SW 1271 (cell line): ENCODE results near the gene APH1B.
A peak's percentile ranks its signal among the peaks of the same experiment; 100 is the strongest.

Source experiments
- DNase-seq, 2 experiments: peaks; one replicate each; lab custom pipeline; 2025; lab: John Stamatoyannopoulos, UW

APH1B gene

GRCh38 chr15:63252292-63252691 is 25.1 kb upstream of the APH1B start:
- no peak for DNase-seq

DNA sequence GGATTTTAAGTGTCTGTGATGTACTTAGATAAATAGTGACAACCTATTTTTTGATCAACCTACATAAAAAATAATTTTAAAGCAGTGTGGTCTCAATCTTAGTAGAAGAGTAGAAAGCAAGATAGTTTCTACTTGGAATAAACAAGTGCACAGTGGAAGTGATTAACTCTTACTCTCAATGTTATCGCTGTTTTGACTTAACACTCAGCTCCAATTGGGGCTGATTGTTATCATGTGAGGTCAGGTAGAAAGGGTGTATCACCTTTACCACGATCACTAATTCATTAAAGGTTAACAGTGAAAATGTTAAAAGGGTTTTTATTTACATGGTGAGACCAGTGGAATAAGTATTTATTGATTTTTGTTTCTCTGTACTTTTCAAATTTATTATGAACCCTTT is 22.4 kb upstream of the APH1B start:
- DNase-seq = no peak

DNA sequence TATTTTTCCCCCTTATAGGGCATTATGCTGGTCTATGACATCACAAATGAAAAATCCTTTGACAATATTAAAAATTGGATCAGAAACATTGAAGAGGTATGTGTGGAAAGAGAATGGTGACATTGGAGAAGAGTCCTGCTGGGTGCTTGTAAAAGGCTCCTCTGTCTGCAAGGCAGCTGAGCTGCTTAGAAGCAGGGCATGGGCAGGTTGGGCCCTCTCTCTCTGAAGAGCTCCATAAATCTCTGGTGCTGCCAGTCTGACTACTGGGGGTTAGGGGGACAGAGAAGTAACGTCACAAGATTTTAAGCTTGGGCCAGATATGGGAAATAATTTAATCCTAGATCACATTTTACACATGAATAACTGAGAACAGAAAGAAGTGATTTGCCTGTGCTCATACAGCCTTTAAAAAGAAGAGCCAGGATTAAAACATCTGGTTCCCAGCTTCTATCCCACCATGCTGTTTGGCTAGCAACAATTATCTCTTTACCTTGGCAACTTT is 21.9 kb upstream of the APH1B start:
- no peak for DNase-seq

GRCh38 chr15:63256433-63257274 is 20.8 kb upstream of the APH1B start:
- DNase-seq = peak; percentile 46 to 86

GRCh38 chr15:63258658-63259057 is 18.7 kb upstream of the APH1B start:
- no peak for DNase-seq

DNA sequence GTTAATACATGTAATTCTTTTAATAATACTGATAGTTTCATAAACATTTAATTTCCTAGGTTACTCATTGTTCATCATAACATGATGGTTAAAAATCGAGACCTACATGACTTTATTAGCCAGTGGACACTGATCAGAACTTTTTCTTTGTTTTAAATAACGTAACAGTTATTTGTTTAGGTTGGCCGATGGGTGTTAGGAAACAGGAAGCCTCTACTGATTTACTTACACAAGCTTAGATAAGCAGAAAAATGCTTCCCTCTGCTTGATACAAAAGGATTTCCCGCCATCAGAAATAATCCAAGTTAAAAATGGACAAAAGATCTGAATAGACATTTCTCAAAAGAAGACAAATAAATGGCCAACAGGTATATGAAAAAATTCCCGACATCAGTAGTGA is 16.6 kb upstream of the APH1B start:
- no peak for DNase-seq

GRCh38 chr15:63261311-63261710 is 16.1 kb upstream of the APH1B start:
- no peak for DNase-seq

DNA sequence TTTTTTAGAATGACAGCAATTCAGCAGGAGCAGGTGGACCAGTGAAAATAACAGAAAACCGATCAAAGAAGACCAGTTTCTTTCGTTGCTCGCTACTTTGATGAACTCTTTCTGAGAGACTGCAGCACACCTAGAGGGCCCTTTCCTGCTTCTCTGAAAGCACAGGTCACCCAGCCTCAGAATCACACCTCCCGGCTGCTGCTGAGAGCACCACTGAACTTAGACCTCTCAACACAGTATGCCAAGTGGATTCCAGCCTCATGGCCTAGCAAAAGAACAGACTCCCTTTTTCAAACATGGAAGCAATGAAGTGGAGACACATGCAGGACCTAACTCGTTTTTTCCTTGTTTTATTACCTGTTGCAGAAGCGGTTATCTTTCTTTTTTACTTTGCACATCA is 13.9 kb upstream of the APH1B start:
- DNase-seq = no peak

- DNase-seq = no peak
Measured at GRCh38 chr15:63264688-63265293, 12.6 kb upstream of the APH1B start.

DNA sequence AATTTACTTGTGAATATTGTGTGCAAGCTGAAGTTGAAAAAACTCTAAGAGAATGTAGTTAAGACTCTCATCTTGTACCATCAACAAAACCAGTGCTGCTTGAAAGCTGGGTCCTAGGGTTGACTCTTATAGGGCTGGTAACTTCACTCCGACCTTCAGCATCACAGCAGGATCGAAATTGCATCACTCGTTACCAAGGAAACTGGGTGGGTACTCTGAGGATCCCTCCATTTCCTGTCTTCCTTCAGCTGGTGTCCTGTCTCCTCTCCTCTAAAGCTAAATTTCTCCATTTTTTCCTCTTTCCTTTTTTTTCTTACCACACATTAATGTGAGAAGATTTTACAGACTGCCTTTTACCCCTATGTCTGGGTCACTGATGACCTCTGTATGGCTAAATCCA is 3.0 kb upstream of the APH1B start:
- DNase-seq = no peak

DNA sequence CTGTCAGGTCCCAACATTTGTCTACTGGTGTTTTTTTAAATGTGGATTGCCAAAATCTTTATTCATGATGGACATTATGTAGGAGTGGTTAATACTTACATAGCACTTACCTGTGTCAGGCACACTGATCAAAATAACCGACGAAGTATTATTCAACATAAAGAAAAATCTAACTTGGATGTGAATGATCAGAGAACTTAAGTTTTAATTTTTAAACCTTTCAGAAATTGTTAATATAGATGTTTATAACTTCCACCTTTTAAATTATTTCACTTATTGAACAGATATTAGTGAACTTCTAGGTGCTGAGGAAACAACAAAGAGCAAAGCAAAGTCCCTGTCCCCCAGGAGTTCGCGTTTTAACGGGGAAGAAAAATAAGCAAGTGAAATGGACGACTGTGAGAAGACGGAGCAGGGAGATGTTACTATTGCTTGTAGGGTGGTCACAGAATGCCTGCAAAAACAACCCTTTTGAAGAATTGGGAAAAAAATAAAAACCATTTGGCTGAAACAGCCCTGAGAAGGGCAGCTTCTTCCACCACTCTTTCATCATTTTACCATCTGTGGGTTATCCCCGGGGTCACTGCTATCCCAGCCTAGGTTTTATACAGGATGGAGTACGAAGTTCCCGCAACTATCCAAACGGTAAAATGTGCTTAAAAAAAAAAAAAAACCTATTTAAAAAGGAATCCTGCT is 915 bp upstream of the APH1B start:
- no peak for DNase-seq

GRCh38 chr15:63277893-63278456 is 570 bp downstream of the APH1B start:
- no peak for DNase-seq

DNA sequence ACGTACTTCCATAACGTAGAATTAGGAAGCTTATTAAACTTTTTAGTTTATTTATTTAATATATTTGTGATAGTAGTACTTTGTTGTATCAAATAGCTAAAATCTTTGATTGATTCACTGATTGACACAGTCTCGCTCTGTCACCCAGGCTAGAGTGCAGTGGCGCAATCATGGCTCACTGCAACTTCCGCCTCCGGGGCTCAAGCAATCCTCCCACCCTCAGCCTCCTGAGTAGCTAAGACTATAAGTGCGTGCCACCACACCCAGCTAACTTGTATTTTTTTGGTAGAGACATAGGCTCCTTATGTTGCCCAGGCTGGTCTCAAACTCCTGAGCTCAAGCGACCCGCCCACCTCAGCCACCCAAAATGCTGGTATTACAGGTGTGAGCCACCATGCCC is 5.7 kb downstream of the APH1B start:
- DNase-seq = no peak

- DNase-seq = no peak
Measured at GRCh38 chr15:63284335-63284734, 6.9 kb downstream of the APH1B start.

GRCh38 chr15:63287109-63287508 is 9.7 kb downstream of the APH1B start:
- DNase-seq = no peak

DNA sequence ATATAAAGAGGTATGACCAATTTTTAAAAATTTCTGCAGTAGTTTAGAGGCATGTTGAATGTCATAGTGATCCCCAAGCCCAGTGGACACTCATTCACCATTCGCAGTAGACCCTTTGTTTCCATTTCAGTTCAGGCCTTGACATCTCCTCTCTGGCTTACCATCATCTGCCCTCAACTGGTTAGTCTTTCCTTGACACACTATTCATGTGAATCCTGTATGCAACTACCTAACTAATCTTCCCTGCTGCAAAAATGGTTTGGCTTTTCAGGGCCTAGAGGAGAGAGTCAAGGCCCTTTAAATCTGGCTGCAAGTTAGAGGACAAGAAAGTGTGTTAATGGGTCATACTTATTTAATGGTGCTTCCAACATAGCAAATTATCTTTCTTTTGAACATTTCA is 10.9 kb downstream of the APH1B start:
- DNase-seq = no peak

DNA sequence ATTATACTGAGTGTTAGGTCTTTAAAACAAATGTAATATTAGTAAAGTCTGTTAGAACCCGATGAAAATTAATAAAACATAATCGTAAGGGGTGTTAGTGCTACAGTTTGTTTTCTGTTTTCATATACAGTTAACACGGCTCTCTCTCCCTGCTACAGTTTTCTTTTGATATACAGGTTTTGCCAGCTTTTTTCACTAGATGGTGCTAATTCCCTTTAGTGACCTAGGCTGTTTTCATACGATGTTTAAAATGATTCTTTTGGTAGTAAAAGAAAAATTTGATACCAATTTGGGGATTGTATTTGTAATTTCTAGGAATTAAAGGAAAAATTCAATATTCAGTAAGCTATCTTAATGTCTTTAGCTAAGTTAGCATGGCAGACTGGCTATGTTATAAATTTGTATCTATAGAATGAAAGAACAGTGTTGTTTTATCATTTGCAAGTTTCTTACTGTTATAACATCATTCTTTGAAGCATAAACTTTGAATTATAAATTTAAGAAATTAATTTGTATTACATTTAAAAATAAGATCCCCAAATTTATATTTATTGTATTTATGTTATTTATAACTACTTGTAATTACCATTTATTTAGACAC is 11.5 kb downstream of the APH1B start:
- peak in 1 of 2 experiments; percentile 70 for DNase-seq

DNA sequence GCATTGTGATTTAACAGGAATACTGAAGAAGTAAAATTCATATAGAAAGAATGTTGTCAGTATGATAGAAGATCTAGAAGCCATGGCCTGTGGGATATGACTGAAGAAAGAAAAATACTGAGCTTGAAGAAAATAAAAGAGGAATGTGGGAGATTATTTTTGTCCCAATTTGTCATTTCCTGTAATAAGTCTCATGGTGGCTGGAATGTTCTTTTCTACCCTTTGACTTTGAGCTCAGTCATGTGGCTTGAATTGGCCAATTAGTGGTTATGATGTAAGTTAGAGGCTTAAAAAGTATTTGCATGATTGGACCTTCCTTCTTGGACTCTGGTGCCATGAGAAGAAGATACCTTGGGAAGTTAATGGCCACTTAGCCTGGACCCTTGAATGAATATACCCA is 14.1 kb downstream of the APH1B start:
- peak; percentile 21 to 45 for DNase-seq

DNA sequence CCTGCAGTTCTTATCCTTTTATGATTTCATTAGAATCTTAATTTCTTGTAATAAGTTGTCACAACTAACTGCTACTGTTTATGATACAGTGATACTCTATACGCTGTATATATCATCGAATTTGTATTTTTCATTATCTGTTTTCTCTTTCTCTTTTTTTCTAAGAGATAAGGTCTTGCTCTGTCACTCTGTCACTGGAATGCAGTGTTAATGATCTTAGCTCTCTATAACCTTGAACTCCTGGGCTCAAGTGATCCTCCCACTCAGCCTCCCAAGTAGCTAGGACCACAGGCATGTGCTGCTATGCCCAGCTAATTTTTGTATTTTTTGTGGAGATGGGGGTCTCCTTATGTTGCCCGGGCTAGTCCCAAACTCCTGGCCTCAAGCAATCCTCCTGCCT is 14.8 kb downstream of the APH1B start:
- DNase-seq = no peak

GRCh38 chr15:63292771-63293170 is 15.4 kb downstream of the APH1B start:
- DNase-seq = no peak

DNA sequence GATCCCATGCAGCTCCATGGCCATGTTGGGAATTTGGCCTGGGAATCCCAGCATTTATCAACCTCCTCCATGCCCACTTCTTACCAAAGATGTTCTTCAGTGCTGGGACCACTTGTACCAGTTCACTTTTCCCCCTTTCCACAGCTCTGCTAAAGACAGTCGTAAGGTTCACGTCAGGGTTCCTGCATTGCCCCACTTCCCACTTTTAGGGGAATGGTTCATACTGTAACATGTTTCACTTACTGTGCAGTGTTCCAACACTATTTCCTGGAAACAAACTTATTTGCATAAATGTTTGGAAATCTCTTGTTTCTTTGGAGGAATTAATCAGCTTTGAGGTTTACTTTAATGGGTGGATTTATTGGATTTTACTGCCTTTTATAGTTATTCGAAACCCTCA is 17.0 kb downstream of the APH1B start:
- no peak for DNase-seq

DNA sequence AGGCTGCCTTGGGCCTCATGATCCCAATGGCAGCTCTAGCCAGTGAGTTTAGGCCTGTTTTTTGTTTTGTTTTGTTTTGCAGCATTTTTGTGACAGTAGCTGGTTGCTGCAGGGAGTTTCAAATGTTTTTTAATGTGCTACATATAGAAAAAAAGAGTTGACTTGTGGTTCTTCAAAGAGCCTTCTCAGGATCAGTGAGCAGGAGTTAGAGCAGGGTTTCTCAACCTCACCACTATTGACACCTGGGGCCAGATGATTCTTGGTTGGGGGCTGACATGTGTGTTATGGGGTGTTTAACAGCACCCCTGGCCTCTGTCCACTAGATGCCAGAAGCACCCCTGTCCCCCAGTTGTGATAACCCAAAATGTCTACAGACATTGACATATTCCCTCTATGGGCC is 17.9 kb downstream of the APH1B start:
- no peak for DNase-seq
